GM12878 (cell line): ENCODE results near the gene UNK. TPM values are rescaled to one million over a fixed set of nuclear protein-coding genes. Genes with fewer than 3 reads are reported as not detected.
A peak's percentile ranks its signal among the peaks of the same experiment; 100 is the strongest.

Experiments used
- BMI1 ChIP-seq: fragments of 450-650 bp; IDR thresholded peaks from 2 replicates; pipeline ENCODE4 v1.6.1; 2016; ENCODE audit warnings: mild to moderate bottlenecking, moderate library complexity, borderline replicate concordance
- CHD4 ChIP-seq: fragments of 200-600 bp; sonication (generic); IDR thresholded peaks from 2 replicates; pipeline ENCODE4 v1.6.1; 2016; ENCODE audit warnings: mild to moderate bottlenecking
- CREB1 ChIP-seq: IDR thresholded peaks from 2 replicates; pipeline ENCODE4 v1.6.1; 2012; ENCODE audit warnings: low read depth, mild to moderate bottlenecking, inconsistent platforms
- HDGF ChIP-seq: fragments of 450-650 bp; IDR thresholded peaks from 2 replicates; pipeline ENCODE4 v1.6.1; 2016; ENCODE audit warnings: antibody characterized with exemption
- IKZF1 ChIP-seq: fragments of 450-650 bp; conservative IDR thresholded peaks from 2 replicates; pipeline ENCODE4 v1.6.1; 2017; ENCODE audit warnings: antibody characterized with exemption, mild to moderate bottlenecking
- KLF5 ChIP-seq: fragments of 450-650 bp; IDR thresholded peaks from 2 replicates; pipeline ENCODE4 v1.6.1; 2014; ENCODE audit warnings: mild to moderate bottlenecking; ENCODE audit not compliant: partially characterized antibody
- MTA2 ChIP-seq: fragments of 450-650 bp; IDR thresholded peaks from 2 replicates; pipeline ENCODE4 v1.6.1; 2016; ENCODE audit warnings: low read depth, mild to moderate bottlenecking, moderate library complexity
- NBN ChIP-seq: fragments of 450-650 bp; IDR thresholded peaks from 2 replicates; pipeline ENCODE4 v1.6.1; 2016
- PAX5 ChIP-seq: IDR thresholded peaks from 2 replicates; pipeline ENCODE4 v1.6.1; 2011; ENCODE audit warnings: low read depth, low read length, borderline replicate concordance
- POLR2AphosphoS2 ChIP-seq: IDR thresholded peaks from 2 replicates; pipeline ENCODE4 v1.6.1; 2011; ENCODE audit warnings: low read depth, mild to moderate bottlenecking, low read length, improper control_type of control experiment, moderate library complexity
- RCOR1 ChIP-seq: conservative IDR thresholded peaks from 2 replicates; pipeline ENCODE4 v1.6.1; 2012; ENCODE audit warnings: low read depth, low read length, improper control_type of control experiment
- TBL1XR1 ChIP-seq: IDR thresholded peaks from 2 replicates; pipeline ENCODE4 v1.6.1; 2012; ENCODE audit warnings: low read depth, low read length, improper control_type of control experiment
- YY1 ChIP-seq: IDR thresholded peaks from 2 replicates; pipeline ENCODE4 v1.6.1; 2011; ENCODE audit warnings: low read depth, mild to moderate bottlenecking, low read length
- ZBED1 ChIP-seq: IDR thresholded peaks from 2 replicates; pipeline ENCODE4 v1.6.1; 2016; ENCODE audit warnings: borderline replicate concordance
- ZNF217 ChIP-seq: fragments of 450-650 bp; IDR thresholded peaks from 2 replicates; pipeline ENCODE4 v1.6.1; 2017; ENCODE audit warnings: antibody characterized with exemption, mild to moderate bottlenecking
- ZNF274 ChIP-seq: IDR thresholded peaks from one replicate; pipeline ENCODE4 v1.8.0; 2011; ENCODE audit not compliant: insufficient read length, insufficient read depth
- ZNF384 ChIP-seq: IDR thresholded peaks from 2 replicates; pipeline ENCODE4 v1.6.1; 2012; ENCODE audit warnings: low read depth, mild to moderate bottlenecking, low read length, improper control_type of control experiment, borderline replicate concordance
- ZSCAN29 ChIP-seq: fragments of 450-650 bp; IDR thresholded peaks from 2 replicates; pipeline ENCODE4 v1.6.1; 2017; ENCODE audit warnings: mild to moderate bottlenecking, moderate library complexity
- polyA plus RNA-seq, 11 experiments: library from polyadenylated mRNA; depleted of rRNA in 4 of 11; unstranded in 6 of 11; stranded (reverse) in 5 of 11; fragments of >200 nt; fragmentation: Nextera tagmentation in 4 of 11; fragmentation: Illumina TruSeq in 1 of 11; extraction: Ambion mirVana in 4 of 11; extraction: Trizol in 1 of 11; gene quantifications; 1 replicate in 1 of 11; 2 replicates in 10 of 11; pipeline versions ENCODE4 v1.2.1 to v1.2.3, GENCODE V29; 2011 to 2016; ENCODE audit warnings: inconsistent platforms in 2 of 11, missing spikeins in 2 of 11, low read depth in 1 of 11
- total RNA-seq, 4 experiments: library from RNA; depleted of rRNA in 3 of 4; stranded (reverse); fragments of >200 nt in 3 of 4; fragmentation: Illumina TruSeq in 1 of 4; extraction: Trizol in 1 of 4; gene quantifications; 2 replicates each; pipeline versions ENCODE4 v1.2.1 to v1.2.3, GENCODE V29; 2013 to 2021
- TF ChIP-seq, protein P1 (sequence below): fragments of 450-650 bp; IDR thresholded peaks from 2 replicates; pipeline ENCODE4 v1.6.1; 2014; ENCODE audit warnings: mild to moderate bottlenecking
- TF ChIP-seq, protein P2 (sequence below): IDR thresholded peaks from 2 replicates; pipeline ENCODE4 v1.6.1; 2012; ENCODE audit warnings: low read depth, low read length, improper control_type of control experiment
- TF ChIP-seq, protein P3 (sequence below): fragments of 450-650 bp; IDR thresholded peaks from 2 replicates; pipeline ENCODE4 v1.6.1; 2017; ENCODE audit warnings: low read depth, mild to moderate bottlenecking, moderate library complexity
- TF ChIP-seq, protein P4 (sequence below): IDR thresholded peaks from 2 replicates; pipeline ENCODE4 v1.6.1; 2011; ENCODE audit warnings: low read depth, low read length, improper control_type of control experiment, borderline replicate concordance
- TF ChIP-seq, protein P5 (sequence below): fragments of 150-350 bp; IDR thresholded peaks from 2 replicates; pipeline ENCODE4 v1.6.1; 2014; ENCODE audit warnings: mild to moderate bottlenecking, low read depth, low read length
- TF ChIP-seq, protein P6 (sequence below): fragments of 450-650 bp; formaldehyde crosslinking; IDR thresholded peaks from 2 replicates; pipeline ENCODE4 v1.4.0; 2022; ENCODE audit warnings: mild to moderate bottlenecking, moderate library complexity

Gene UNK
- total and polyA plus RNA-seq, 10 of the 15 experiments (the other 5 are each of a cell fraction or from before 2014, with no cell fraction given): 8.9 to 34.5 (median 27.3) TPM

DNA sequence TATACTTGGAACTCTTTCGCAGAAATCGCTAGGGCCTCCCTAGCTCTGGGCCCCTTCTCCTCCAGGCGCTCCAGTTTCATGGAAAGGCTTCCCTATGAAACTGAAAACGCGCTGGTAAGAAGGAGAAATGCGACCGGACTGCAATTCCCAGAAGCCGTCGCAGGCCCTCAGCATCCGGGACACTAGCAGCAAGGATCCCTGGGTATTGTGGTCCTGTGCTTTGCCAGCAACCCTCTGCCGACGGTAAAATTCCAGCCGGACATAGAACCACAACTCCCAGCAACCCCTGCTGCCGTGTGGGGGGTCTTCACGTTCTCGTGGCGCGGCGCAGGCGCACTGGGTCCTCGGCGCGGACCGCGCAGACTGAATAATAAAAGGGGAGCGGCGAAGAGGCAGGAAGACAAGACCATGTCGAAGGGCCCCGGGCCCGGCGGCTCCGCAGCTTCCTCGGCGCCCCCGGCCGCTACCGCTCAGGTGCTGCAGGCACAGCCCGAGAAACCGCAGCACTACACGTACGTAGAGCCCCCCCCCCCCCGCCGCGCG lies at the start of gene UNK (continued):
- TF ChIP-seq POLR2AphosphoS2: no peak
- TF ChIP-seq CHD4: no peak
- TF ChIP-seq ZNF384: no peak
- TF ChIP-seq CREB1: peak; percentile 93
- peak; percentile 86; the same call in 1 of the 2 replicates for TF ChIP-seq YY1
- TF ChIP-seq, protein P1, sequence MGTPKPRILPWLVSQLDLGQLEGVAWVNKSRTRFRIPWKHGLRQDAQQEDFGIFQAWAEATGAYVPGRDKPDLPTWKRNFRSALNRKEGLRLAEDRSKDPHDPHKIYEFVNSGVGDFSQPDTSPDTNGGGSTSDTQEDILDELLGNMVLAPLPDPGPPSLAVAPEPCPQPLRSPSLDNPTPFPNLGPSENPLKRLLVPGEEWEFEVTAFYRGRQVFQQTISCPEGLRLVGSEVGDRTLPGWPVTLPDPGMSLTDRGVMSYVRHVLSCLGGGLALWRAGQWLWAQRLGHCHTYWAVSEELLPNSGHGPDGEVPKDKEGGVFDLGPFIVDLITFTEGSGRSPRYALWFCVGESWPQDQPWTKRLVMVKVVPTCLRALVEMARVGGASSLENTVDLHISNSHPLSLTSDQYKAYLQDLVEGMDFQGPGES: no peak
- TF ChIP-seq ZNF217: no peak
- no peak for TF ChIP-seq NBN
- TF ChIP-seq ZSCAN29: no peak
- peak; percentile 100 for TF ChIP-seq IKZF1
- no peak for TF ChIP-seq HDGF
- TF ChIP-seq, protein P2, sequence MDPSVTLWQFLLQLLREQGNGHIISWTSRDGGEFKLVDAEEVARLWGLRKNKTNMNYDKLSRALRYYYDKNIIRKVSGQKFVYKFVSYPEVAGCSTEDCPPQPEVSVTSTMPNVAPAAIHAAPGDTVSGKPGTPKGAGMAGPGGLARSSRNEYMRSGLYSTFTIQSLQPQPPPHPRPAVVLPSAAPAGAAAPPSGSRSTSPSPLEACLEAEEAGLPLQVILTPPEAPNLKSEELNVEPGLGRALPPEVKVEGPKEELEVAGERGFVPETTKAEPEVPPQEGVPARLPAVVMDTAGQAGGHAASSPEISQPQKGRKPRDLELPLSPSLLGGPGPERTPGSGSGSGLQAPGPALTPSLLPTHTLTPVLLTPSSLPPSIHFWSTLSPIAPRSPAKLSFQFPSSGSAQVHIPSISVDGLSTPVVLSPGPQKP: no peak
- no peak for TF ChIP-seq ZBED1
- TF ChIP-seq ZNF274: no peak
- TF ChIP-seq, protein P3, sequence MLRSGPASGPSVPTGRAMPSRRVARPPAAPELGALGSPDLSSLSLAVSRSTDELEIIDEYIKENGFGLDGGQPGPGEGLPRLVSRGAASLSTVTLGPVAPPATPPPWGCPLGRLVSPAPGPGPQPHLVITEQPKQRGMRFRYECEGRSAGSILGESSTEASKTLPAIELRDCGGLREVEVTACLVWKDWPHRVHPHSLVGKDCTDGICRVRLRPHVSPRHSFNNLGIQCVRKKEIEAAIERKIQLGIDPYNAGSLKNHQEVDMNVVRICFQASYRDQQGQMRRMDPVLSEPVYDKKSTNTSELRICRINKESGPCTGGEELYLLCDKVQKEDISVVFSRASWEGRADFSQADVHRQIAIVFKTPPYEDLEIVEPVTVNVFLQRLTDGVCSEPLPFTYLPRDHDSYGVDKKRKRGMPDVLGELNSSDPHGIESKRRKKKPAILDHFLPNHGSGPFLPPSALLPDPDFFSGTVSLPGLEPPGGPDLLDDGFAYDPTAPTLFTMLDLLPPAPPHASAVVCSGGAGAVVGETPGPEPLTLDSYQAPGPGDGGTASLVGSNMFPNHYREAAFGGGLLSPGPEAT: no peak; the same call in 1 of the 2 replicates
- no peak for TF ChIP-seq RCOR1
- TF ChIP-seq TBL1XR1: peak; percentile 3; the same call in 1 of the 2 replicates
- TF ChIP-seq, protein P4, sequence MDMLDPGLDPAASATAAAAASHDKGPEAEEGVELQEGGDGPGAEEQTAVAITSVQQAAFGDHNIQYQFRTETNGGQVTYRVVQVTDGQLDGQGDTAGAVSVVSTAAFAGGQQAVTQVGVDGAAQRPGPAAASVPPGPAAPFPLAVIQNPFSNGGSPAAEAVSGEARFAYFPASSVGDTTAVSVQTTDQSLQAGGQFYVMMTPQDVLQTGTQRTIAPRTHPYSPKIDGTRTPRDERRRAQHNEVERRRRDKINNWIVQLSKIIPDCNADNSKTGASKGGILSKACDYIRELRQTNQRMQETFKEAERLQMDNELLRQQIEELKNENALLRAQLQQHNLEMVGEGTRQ: no peak
- peak; percentile 25 for TF ChIP-seq KLF5
- TF ChIP-seq MTA2: no peak
- TF ChIP-seq BMI1: no peak
- TF ChIP-seq, protein P5, sequence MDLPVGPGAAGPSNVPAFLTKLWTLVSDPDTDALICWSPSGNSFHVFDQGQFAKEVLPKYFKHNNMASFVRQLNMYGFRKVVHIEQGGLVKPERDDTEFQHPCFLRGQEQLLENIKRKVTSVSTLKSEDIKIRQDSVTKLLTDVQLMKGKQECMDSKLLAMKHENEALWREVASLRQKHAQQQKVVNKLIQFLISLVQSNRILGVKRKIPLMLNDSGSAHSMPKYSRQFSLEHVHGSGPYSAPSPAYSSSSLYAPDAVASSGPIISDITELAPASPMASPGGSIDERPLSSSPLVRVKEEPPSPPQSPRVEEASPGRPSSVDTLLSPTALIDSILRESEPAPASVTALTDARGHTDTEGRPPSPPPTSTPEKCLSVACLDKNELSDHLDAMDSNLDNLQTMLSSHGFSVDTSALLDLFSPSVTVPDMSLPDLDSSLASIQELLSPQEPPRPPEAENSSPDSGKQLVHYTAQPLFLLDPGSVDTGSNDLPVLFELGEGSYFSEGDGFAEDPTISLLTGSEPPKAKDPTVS: no peak
- no peak for TF ChIP-seq PAX5
- TF ChIP-seq, protein P6, sequence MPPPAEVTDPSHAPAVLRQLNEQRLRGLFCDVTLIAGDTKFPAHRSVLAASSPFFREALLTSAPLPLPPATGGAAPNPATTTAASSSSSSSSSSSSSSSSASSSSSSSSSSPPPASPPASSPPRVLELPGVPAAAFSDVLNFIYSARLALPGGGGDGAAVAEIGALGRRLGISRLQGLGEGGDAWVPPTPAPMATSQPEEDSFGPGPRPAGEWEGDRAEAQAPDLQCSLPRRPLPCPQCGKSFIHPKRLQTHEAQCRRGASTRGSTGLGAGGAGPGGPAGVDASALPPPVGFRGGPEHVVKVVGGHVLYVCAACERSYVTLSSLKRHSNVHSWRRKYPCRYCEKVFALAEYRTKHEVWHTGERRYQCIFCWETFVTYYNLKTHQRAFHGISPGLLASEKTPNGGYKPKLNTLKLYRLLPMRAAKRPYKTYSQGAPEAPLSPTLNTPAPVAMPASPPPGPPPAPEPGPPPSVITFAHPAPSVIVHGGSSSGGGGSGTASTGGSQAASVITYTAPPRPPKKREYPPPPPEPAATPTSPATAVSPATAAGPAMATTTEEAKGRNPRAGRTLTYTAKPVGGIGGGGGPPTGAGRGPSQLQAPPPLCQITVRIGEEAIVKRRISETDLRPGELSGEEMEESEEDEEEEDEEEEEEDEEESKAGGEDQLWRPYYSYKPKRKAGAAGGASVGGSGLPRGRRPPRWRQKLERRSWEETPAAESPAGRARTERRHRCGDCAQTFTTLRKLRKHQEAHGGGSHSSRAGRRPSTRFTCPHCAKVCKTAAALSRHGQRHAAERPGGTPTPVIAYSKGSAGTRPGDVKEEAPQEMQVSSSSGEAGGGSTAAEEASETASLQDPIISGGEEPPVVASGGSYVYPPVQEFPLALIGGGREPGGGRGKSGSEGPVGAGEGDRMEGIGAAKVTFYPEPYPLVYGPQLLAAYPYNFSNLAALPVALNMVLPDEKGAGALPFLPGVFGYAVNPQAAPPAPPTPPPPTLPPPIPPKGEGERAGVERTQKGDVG (CRISPR knock-in tag): no peak
